HepG2 (cell line): ENCODE results near the gene CALR. TPM values are rescaled to one million over a fixed set of nuclear protein-coding genes. Genes with fewer than 3 reads are reported as not detected.

Experiments used
- HNRNPLL ChIP-seq: fragments of 200-400 bp; formaldehyde crosslinking; IDR thresholded peaks from 2 replicates; pipeline ENCODE4 v1.6.1; 2017; ENCODE audit warnings: mild to moderate bottlenecking, low read depth, low read length; ENCODE audit not compliant: poor library complexity, severe bottlenecking
- IRF2 ChIP-seq: IDR thresholded peaks from 2 replicates; pipeline ENCODE4 v1.6.1; 2018; ENCODE audit warnings: missing genetic modification reagents, missing compliant biosample characterization
- MAFG ChIP-seq: sonication (generic); formaldehyde crosslinking; IDR thresholded peaks from 2 replicates; pipeline ENCODE4 v1.5.1; 2020; ENCODE audit warnings: mild to moderate bottlenecking, missing genetic modification reagents
- NCOA5 ChIP-seq: sonication (generic); formaldehyde crosslinking; IDR thresholded peaks from 2 replicates; pipeline ENCODE4 v1.4.0; 2020; ENCODE audit warnings: missing genetic modification reagents
- SALL2 ChIP-seq: sonication (generic); formaldehyde crosslinking; IDR thresholded peaks from 2 replicates; pipeline ENCODE4 v1.8.1; 2023; ENCODE audit warnings: mild to moderate bottlenecking, missing genetic modification reagents, inconsistent platforms
- WIZ ChIP-seq: sonication (generic); formaldehyde crosslinking; IDR thresholded peaks from 2 replicates; pipeline ENCODE4 v1.5.1; 2020; ENCODE audit warnings: mild to moderate bottlenecking, missing genetic modification reagents
- ZBED4 ChIP-seq: sonication (generic); formaldehyde crosslinking; IDR thresholded peaks from 2 replicates; pipeline ENCODE4 v1.4.0; 2020; ENCODE audit warnings: missing genetic modification reagents, borderline replicate concordance
- ZBTB40 ChIP-seq, 2 experiments: fragments of 450-650 bp in 1 of 2; sonication (generic) in 1 of 2; formaldehyde crosslinking in 1 of 2; IDR thresholded peaks; 2 replicates each; pipeline versions ENCODE4 v1.6.1 to v1.8.0; 2016 to 2022; ENCODE audit warnings: antibody characterized with exemption in 1 of 2, mild to moderate bottlenecking in 1 of 2, missing genetic modification reagents in 1 of 2
- ZFP82 ChIP-seq: sonication (generic); formaldehyde crosslinking; IDR thresholded peaks from 2 replicates; pipeline ENCODE4 v1.5.1; 2020; ENCODE audit warnings: mild to moderate bottlenecking, missing genetic modification reagents, borderline replicate concordance
- ZNF275 ChIP-seq: sonication (generic); formaldehyde crosslinking; IDR thresholded peaks from 2 replicates; pipeline ENCODE4 v1.8.0; 2022; ENCODE audit warnings: missing genetic modification reagents, mild to moderate bottlenecking, inconsistent platforms, borderline replicate concordance
- ZNF720 ChIP-seq: sonication (generic); formaldehyde crosslinking; IDR thresholded peaks from 2 replicates; pipeline ENCODE4 v1.4.0; 2020; ENCODE audit warnings: missing genetic modification reagents
- ZSCAN20 ChIP-seq: sonication (generic); formaldehyde crosslinking; IDR thresholded peaks from 2 replicates; pipeline ENCODE4 v1.4.0; 2020; ENCODE audit warnings: missing genetic modification reagents, mild to moderate bottlenecking, borderline replicate concordance
- polyA plus RNA-seq, 8 experiments: library from polyadenylated mRNA; depleted of rRNA in 3 of 8; stranded (reverse) in 7 of 8; unstranded in 1 of 8; fragments of >200 nt; fragmentation: Illumina TruSeq in 4 of 8; extraction: Trizol in 4 of 8; gene quantifications; 2 replicates each; pipeline versions ENCODE4 v1.2.1 to v1.2.3, GENCODE V29; 2011 to 2016; ENCODE audit warnings: low read depth in 4 of 8, missing spikeins in 1 of 8, mixed read lengths in 1 of 8; ENCODE audit not compliant: insufficient read depth in 1 of 8
- total RNA-seq, 5 experiments: library from RNA; depleted of rRNA; stranded (reverse); fragments of >200 nt; fragmentation: Illumina TruSeq; extraction: Trizol; gene quantifications; 2 replicates each; pipeline ENCODE4 v1.2.3, GENCODE V29; 2016; ENCODE audit warnings: low read depth in 1 of 5
- TF ChIP-seq, protein P1 (sequence below): sonication (generic); formaldehyde crosslinking; IDR thresholded peaks from 2 replicates; pipeline ENCODE4 v1.4.0; 2020; ENCODE audit warnings: missing genetic modification reagents; ENCODE audit errors: not compliant biosample characterization

The CALR gene
- total and polyA plus RNA-seq, 2 of the 13 experiments (the other 11 are each of a cell fraction or from before 2014, with no cell fraction given): 898 to 934 TPM

GRCh38 chr19:12890787-12891552, 47.4 kb upstream of the CALR start, which contains the start of gene GCDH (continued):
- TF ChIP-seq, protein P1, sequence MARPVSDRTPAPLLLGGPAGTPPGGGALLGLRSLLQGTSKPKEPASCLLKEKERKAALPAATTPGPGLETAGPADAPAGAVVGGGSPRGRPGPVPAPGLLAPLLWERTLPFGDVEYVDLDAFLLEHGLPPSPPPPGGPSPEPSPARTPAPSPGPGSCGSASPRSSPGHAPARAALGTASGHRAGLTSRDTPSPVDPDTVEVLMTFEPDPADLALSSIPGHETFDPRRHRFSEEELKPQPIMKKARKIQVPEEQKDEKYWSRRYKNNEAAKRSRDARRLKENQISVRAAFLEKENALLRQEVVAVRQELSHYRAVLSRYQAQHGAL (CRISPR knock-in tag): no peak
- TF ChIP-seq ZFP82 (no peak; the same call in 1 of the 2 replicates), HNRNPLL (peak; percentile 44), ZNF275 (CRISPR knock-in tag) (no peak), ZSCAN20 (CRISPR knock-in tag) (no peak), MAFG (CRISPR knock-in tag) (no peak), NCOA5 (CRISPR knock-in tag) (no peak), SALL2 (CRISPR knock-in tag) (no peak; the same call in 1 of the 2 replicates), ZNF720 (CRISPR knock-in tag) (no peak), WIZ (CRISPR knock-in tag) (no peak), IRF2 (no peak; the same call in 1 of the 2 replicates), ZBTB40 (IDR thresholded peaks at IDR 0.05) (no peak), ZBTB40 (CRISPR knock-in tag; IDR thresholded peaks at IDR 0.05) (no peak), ZBED4 (CRISPR knock-in tag) (no peak)
